Urinary bladder (tissue), 4 donors: ENCODE results near the gene MASP1. TPM values are rescaled to one million over a fixed set of nuclear protein-coding genes. Genes with fewer than 3 reads are reported as not detected.

Experiments
- DNase-seq: peaks from one replicate; pipeline ENCODE4 v3.0.0-alpha.2; 2015; ENCODE audit errors: extremely low spot score
- H3K27ac ChIP-seq: one replicate; pipeline ENCODE4 v1.5.1; 2013; ENCODE audit warnings: low read depth, mild to moderate bottlenecking, moderate library complexity
- H3K36me3 ChIP-seq: one replicate; pipeline ENCODE4 v1.6.1; 2013; ENCODE audit warnings: mild to moderate bottlenecking, moderate library complexity; ENCODE audit not compliant: insufficient read depth
- H3K4me1 ChIP-seq: one replicate; pipeline ENCODE4 v1.6.1; 2013; ENCODE audit warnings: mild to moderate bottlenecking, moderate library complexity; ENCODE audit not compliant: insufficient read depth
- H3K4me3 ChIP-seq: one replicate; pipeline ENCODE4 v1.5.1; 2013; ENCODE audit warnings: low read depth, low read length
- WGBS: extraction: QIAGEN DNeasy Blood & Tissue Kit; methylation state at CpG from one replicate; pipeline ENCODE4 v1.1.7; 2013; 5-methylcytosine and 5-hydroxymethylcytosine counted together
- polyA plus RNA-seq: library from polyadenylated mRNA; stranded (reverse); fragments of 200-250 nt; gene quantifications from one replicate; pipeline ENCODE4 v1.2.3, GENCODE V29; 2013
- total RNA-seq: library from RNA; depleted of rRNA; stranded (reverse); fragments of >200 nt; gene quantifications from one replicate; pipeline ENCODE4 v1.2.3, GENCODE V29; 2014
- donor health status: healthy with polysubstance abuse.
- donor health status: healthy.

Gene MASP1
- total and polyA plus RNA-seq, 2 donors, result 4.9 to 13.1 TPM

DNA sequence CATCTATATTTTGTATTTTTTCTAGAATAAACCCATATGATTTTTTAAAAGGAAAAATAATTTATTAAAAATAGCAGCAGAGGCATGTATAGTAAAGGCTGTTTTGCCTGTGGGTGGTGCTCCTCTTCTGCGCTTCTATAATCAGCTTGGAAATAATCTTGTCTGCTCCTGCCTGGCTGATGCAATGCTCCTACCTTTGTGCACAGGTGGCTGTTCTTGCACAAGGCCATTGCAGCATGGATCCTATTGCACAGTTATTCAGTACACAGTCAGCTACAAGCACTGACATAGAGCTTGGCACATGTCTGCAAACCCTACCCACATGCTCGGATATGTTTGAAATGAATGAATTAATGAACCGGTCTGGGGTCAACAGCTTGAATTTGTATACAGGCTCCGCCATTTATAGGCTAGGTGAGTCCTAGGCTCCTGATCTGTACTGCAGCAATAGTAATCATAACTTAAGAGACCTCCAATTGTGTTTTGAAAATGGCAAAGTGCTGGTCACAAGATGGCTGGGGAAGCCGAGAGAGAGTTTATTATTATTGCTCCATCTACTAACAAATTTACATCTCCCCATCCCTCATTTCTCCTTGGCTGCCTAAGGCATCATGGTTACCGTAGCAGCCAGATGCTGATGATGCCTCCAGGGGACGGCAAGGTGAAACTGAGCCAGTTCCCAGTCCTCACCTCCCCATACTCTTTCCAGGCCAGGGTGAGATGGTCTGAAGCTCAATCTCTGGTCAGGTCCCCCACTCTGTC lies 94.8 kb downstream of the MASP1 start:
- H3K4me1 ChIP-seq, result no peaks in the 10 kb centered on the region
- DNase-seq, result no peak
- H3K27ac ChIP-seq, result no peak overlapping the region
- WGBS, result 86% methylated on average over 7 of the region's 7 CpGs
- H3K36me3 ChIP-seq, result no peaks in the 10 kb centered on the region
- no peak overlapping the region for H3K4me3 ChIP-seq

DNA sequence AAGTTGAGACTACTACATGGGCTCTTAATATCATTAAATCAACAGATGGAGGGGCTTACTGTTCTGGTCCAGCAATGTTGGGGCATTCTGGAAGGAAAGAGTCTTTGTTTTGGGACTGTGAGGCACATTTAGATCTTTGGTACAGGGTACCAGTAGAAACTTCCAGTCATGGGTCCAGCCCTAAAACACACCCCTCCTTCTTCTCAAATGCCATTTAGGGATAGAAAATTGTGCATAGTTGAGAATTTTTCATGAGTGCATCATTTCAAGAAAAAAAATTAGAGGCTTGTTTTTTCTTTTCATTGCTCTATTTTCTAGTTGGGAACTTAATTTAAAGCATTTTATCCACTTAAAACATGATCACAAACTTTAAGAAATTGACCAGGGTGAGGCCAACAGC lies 98.4 kb downstream of the MASP1 start:
- Histone ChIP-seq H3K4me1 (no peaks in the 10 kb centered on the region), H3K27ac (no peak overlapping the region), H3K4me3 (no peak overlapping the region), H3K36me3 (no peaks in the 10 kb centered on the region)
- DNase-seq, result no peak

DNA sequence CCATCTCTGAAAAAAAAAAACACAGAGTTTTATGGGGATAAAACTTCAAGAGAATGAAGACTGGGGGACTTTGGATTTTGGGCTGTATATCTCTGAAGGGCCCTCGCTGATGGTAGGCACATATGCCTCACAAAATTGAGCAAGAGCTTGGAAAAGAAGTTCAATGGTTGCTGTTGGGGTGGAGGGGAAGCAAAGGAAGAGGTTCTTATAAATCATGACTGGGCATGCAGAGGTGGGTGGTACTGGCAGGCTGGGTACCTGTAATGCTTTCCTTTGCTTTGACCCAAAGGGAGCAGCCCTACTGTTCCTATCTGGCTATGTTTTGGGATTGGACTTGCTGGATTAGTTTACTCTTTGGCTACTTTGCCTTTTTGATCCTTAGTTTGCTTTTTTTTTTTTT lies 100.3 kb downstream of the MASP1 start:
- H3K36me3 ChIP-seq, result no peaks in the 10 kb centered on the region
- DNase-seq, result no peak
- 86% methylated on average over 1 of the region's 1 CpG for WGBS
- H3K4me3 ChIP-seq, result no peak overlapping the region
- no peak overlapping the region for H3K27ac ChIP-seq
- H3K4me1 ChIP-seq, result no peaks in the 10 kb centered on the region

DNA sequence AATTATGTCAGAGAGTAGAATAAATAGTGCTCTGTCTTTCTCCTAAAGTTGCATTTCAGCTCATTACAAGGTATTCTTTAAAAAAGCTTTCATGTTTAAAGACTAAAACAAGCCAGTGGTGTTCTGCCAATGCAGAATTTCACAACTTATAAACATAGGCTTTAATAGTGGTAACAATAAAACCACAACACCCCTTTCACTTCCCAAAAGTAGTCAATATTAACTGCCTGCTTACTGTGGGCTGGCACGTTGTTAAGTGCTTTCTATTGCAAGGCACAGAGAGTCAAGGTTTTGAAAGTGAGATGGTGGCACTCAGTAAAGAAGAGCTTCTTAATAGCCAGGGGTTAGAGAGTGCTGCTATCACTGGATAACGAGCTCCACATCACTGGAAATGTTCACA lies 102.6 kb downstream of the MASP1 start:
- WGBS, result 29% methylated on average over 2 of the region's 2 CpGs
- no peaks in the 10 kb centered on the region for H3K4me1 ChIP-seq
- no peak overlapping the region for H3K27ac ChIP-seq
- no peak overlapping the region for H3K4me3 ChIP-seq
- DNase-seq, result no peak
- H3K36me3 ChIP-seq, result no peaks in the 10 kb centered on the region

DNA sequence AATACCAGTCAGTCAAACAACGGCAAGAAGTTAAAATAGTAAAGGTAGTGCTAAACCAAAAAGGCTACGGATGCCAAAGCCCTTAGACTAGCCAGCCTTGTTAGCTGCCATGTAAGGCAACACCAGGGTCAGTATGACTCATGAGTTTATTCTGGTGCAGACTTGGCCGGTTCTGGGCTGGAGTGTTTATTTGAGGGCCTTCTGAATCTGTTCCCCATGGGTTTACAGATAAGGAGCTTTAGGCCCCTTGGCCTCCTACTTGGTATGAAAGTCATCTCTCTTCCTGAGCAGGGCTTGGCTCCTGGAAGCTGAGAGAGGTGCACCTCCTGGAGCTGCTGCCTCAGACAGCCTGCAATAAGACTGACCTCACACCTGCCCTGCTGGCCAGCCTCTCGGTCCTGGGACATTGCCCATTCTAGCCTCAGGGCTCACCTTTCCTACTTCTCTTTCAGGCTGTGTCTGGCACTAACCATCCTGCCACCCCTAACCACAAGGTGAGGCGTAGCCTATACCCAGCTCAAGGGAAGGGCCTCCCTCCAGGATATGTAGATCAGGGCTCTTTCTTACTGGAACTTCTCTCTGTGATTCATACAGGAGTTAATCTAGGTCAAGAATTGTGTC lies 104.6 kb downstream of the MASP1 start:
- Histone ChIP-seq H3K4me1 (peaks cover 2% of the 10 kb centered on the region), H3K36me3 (no peaks in the 10 kb centered on the region), H3K4me3 (no peak overlapping the region), H3K27ac (peak overlapping the region; percentile 14)
- 35% methylated on average over 5 of the region's 5 CpGs for WGBS
- DNase-seq, result no peak

DNA sequence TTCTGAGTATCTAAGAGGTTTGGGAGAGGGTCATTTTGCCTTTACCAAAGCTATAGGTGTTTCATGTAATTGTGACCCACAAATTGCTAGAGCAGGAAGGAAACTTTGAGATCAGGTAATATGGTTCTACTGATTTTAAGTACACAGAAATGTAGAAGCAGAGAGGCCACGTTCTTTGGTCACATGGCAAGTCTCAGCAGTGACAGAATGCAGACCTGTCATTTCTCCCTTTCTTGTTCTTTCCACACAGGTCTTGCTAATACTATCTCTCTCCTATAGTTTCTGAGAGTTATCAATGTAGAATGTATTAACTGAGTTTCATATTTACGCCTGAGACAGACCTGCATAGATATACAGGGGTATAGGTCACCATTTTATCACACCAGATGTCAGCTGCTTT lies 105.2 kb downstream of the MASP1 start:
- no peak for DNase-seq
- Histone ChIP-seq H3K27ac (no peak overlapping the region), H3K36me3 (no peaks in the 10 kb centered on the region), H3K4me1 (peaks cover 2% of the 10 kb centered on the region), H3K4me3 (no peak overlapping the region)
- WGBS, result 39% methylated on average over 2 of the region's 2 CpGs

DNA sequence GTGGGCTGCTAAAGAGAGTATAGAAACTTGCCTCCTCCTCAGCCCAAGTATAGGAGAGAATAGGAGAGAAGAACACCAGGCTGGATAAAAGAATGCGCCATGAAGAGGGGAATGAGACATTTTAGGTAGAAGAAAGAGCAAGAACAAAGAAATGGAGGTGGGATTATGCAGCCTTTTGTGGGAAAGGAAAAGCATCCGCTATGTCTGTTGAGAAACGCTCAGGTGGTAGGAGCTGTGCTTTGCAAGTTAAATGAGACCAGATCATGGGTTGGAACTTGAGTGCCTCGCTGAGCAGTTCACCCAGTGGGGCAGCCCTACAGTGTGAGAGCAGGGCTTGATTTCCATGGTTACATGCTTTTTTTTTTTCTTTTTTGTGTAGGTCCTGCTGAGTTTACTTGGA lies 105.8 kb downstream of the MASP1 start:
- Histone ChIP-seq H3K4me1 (peaks cover 2% of the 10 kb centered on the region), H3K4me3 (no peak overlapping the region), H3K27ac (no peak overlapping the region), H3K36me3 (no peaks in the 10 kb centered on the region)
- no peak for DNase-seq
- WGBS, result 92% methylated on average over 4 of the region's 4 CpGs

Other genes with a start within 250 kb of the MASP1 start
- gene RPL39L, start 152.2 kb downstream of the MASP1 start, total RNA-seq, result 10.7 TPM
- 21.2 TPM for gene RPL39L, start 152.2 kb downstream of the MASP1 start, polyA plus RNA-seq
- not detected for gene RTP1, start 94.3 kb downstream of the MASP1 start, total RNA-seq
- gene RTP1, start 94.3 kb downstream of the MASP1 start, polyA plus RNA-seq, result not detected
- 2.5 TPM for gene RTP4, start 76.6 kb upstream of the MASP1 start, total RNA-seq
- 2.7 TPM for gene RTP4, start 76.6 kb upstream of the MASP1 start, polyA plus RNA-seq